ENCODE results near the gene LRMDA. TPM values are rescaled to one million over a fixed set of nuclear protein-coding genes. Genes with fewer than 3 reads are reported as not detected.

Gene LRMDA
- total and polyA plus RNA-seq, 2 of the 4 experiments (the other 2 are of a cell fraction): 0.07 TPM; not detected in 1

DNA sequence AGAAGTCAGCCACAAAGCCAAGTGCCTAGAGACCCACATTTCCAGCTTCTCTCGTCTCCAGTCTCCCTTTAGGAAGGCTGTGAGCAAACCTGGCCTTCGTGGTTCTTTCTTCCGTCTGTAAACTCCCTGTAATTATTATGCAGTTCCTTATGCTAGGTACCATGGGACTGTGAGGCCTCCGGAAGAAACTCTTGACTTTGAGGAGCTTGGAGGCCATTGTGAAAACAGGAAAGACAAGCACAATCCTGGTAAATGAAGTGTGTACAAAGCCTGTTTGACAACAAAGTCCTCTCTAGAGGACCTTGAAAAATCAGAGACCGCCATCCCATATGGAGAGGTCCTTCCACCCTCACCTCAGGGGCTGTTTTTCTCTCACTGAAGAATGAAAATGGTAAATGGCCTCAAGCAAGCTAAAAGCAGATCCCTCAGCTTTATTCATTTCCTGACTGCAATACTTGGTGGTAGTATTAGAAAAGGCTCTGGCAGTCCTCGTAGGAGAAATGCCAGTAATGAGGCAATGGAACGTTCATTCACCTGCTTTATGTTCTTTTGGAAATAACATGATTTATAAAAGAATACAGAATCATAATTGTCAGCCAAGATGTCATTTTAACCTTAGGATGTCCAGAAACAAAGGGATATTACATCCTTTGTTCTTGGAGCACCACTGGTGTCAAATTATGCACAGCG is 926.4 kb downstream of the LRMDA start:
- Histone ChIP-seq H3K27me3 (ENCODE audit: control insufficient read depth, insufficient read depth, low read length) (no peaks in the 10 kb centered on the region), H2AFZ (replicated peaks; ENCODE audit: low read length, poor library complexity) (no peak overlapping the region), H2AK5ac (ENCODE audit: low read depth, low read length) (0 out of 2 replicates have a peak overlapping the region, but pooled peaks have one; percentile 18), H4K5ac (ENCODE audit: low read depth, low read length) (no peak overlapping the region), H2AK9ac (replicated peaks; ENCODE audit: low read depth, low read length, poor library complexity) (no peak overlapping the region), H3K4me1 (ENCODE audit: control insufficient read depth, insufficient read depth, low read length) (peaks cover 2% of the 10 kb centered on the region; the same call in 1 of the 2 replicates), H3K23ac (ENCODE audit: low read depth, low read length) (no peak overlapping the region), H3K36me3 (ENCODE audit: control insufficient read depth, insufficient read depth, low read length) (no peaks in the 10 kb centered on the region), H3K9me1 (ENCODE audit: insufficient read depth, low read length) (no peaks in the 10 kb centered on the region), H3K56ac (ENCODE audit: extremely low read depth, insufficient read depth, low read length) (no peak overlapping the region), H4K20me1 (ENCODE audit: insufficient read depth, low read length) (no peaks in the 10 kb centered on the region), H3K9ac (ENCODE audit: low read depth, low read length) (no peak overlapping the region), H3K4me2 (ENCODE audit: low read depth, low read length) (no peak overlapping the region), H3K27ac (ENCODE audit: insufficient read depth, low read length) (no peak overlapping the region), H2BK5ac (ENCODE audit: low read depth, low read length, poor library complexity, severe bottlenecking) (no peak overlapping the region), H3K14ac (replicated peaks; ENCODE audit: low read depth, low read length) (no peak overlapping the region), H3K4ac (ENCODE audit: low read depth, low read length) (no peak overlapping the region), H3K79me1 (ENCODE audit: low read depth in 1 of 2, low read length in 2 of 2) (no peaks in the 10 kb centered on the region), H3K4me3 (ENCODE audit: insufficient read depth, low read depth, low read length) (no peak overlapping the region), H4K8ac (ENCODE audit: low read depth in 2 of 2, low read length in 2 of 2) (no peak overlapping the region), H4K91ac (ENCODE audit: insufficient read depth, low read depth, low read length) (no peak overlapping the region), H3K18ac (ENCODE audit: low read depth, low read length) (no peak overlapping the region), H2BK120ac (ENCODE audit: low read depth, low read length) (no peak overlapping the region; the same call in 1 of the 2 replicates), H2BK20ac (ENCODE audit: low read depth, low read length) (0 out of 2 replicates have a peak overlapping the region, but pooled peaks have one; percentile 44), H3K9me3 (ENCODE audit: control insufficient read depth, insufficient read depth, low read length) (no peaks in the 10 kb centered on the region), H2BK15ac (ENCODE audit: low read depth, low read length) (no peak overlapping the region)
- no CpG with 5 or more reads among the region's 8 CpGs for WGBS, 2 experiments (ENCODE audit: extremely low coverage in 2 of 2, insufficient read length in 1 of 2)
- DNase-seq (no peak), ATAC-seq (ENCODE audit: low read depth) (no peak)
- dilution Hi-C loops (cut with HindIII; ENCODE audit: low sequenced_read_pairs, unreplicated experiment) (no loop called here), intact Hi-C loops (cut with micrococcal nuclease) (no loop called here), in situ Hi-C loops (cut with MboI; ENCODE audit: low sequenced_read_pairs) (no loop called here)
- TF ChIP-seq, protein P1, sequence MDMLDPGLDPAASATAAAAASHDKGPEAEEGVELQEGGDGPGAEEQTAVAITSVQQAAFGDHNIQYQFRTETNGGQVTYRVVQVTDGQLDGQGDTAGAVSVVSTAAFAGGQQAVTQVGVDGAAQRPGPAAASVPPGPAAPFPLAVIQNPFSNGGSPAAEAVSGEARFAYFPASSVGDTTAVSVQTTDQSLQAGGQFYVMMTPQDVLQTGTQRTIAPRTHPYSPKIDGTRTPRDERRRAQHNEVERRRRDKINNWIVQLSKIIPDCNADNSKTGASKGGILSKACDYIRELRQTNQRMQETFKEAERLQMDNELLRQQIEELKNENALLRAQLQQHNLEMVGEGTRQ (IDR thresholded peaks at IDR 0.05; ENCODE audit: low read depth, low read length): no peak
- TF ChIP-seq CHD1 (IDR thresholded peaks at IDR 0.05; ENCODE audit: low read depth, low read length) (no peak), MXI1 (IDR thresholded peaks at IDR 0.05; ENCODE audit: borderline replicate concordance, low read depth, low read length) (no peak), SMC3 (IDR thresholded peaks at IDR 0.05; ENCODE audit: low read depth, low read length) (no peak), RCOR1 (IDR thresholded peaks at IDR 0.05; ENCODE audit: insufficient replicate concordance, low read length) (no peak), POLR2A (IDR thresholded peaks at IDR 0.05; ENCODE audit: low read depth, low read length) (no peak), BHLHE40 (IDR thresholded peaks at IDR 0.05; ENCODE audit: low read depth, low read length) (no peak), CEBPB (IDR thresholded peaks at IDR 0.05; ENCODE audit: low read depth, low read length) (no peak), MAZ (IDR thresholded peaks at IDR 0.05; ENCODE audit: borderline replicate concordance, low read depth, low read length) (no peak), RFX5 (IDR thresholded peaks at IDR 0.05; ENCODE audit: low read depth, low read length) (no peak)
- TF ChIP-seq, protein P2, sequence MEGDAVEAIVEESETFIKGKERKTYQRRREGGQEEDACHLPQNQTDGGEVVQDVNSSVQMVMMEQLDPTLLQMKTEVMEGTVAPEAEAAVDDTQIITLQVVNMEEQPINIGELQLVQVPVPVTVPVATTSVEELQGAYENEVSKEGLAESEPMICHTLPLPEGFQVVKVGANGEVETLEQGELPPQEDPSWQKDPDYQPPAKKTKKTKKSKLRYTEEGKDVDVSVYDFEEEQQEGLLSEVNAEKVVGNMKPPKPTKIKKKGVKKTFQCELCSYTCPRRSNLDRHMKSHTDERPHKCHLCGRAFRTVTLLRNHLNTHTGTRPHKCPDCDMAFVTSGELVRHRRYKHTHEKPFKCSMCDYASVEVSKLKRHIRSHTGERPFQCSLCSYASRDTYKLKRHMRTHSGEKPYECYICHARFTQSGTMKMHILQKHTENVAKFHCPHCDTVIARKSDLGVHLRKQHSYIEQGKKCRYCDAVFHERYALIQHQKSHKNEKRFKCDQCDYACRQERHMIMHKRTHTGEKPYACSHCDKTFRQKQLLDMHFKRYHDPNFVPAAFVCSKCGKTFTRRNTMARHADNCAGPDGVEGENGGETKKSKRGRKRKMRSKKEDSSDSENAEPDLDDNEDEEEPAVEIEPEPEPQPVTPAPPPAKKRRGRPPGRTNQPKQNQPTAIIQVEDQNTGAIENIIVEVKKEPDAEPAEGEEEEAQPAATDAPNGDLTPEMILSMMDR (conservative IDR thresholded peaks at IDR 0.05; ENCODE audit: low read depth, low read length): no peak
- TF ChIP-seq, protein P3, sequence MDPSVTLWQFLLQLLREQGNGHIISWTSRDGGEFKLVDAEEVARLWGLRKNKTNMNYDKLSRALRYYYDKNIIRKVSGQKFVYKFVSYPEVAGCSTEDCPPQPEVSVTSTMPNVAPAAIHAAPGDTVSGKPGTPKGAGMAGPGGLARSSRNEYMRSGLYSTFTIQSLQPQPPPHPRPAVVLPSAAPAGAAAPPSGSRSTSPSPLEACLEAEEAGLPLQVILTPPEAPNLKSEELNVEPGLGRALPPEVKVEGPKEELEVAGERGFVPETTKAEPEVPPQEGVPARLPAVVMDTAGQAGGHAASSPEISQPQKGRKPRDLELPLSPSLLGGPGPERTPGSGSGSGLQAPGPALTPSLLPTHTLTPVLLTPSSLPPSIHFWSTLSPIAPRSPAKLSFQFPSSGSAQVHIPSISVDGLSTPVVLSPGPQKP (IDR thresholded peaks at IDR 0.05; ENCODE audit: borderline replicate concordance, low read depth, low read length): no peak
- BruUV-seq (replicated peaks): no TSS peak
- ChIA-PET POLR2A (ENCODE audit: unreplicated experiment) (no interaction called here), CTCF (no interaction called here)

Measured in IMR-90 (cell line).